Kidney epithelial cell (primary cell): ENCODE results near the gene DBP. TPM values are rescaled to one million over a fixed set of nuclear protein-coding genes. Genes with fewer than 3 reads are reported as not detected.

Source experiments
- DNase-seq: peaks from one replicate; pipeline ENCODE4 v3.0.0-alpha.2; 2010; ENCODE audit warnings: low read depth
- H3K27me3 ChIP-seq: 2 replicates; pipeline ENCODE4 v1.6.0; 2011; ENCODE audit warnings: low read length; ENCODE audit not compliant: control insufficient read depth, insufficient read depth
- H3K36me3 ChIP-seq: 2 replicates; pipeline ENCODE4 v1.5.1; 2011; ENCODE audit warnings: low read length; ENCODE audit not compliant: control insufficient read depth, insufficient read depth
- H3K4me3 ChIP-seq: 2 replicates; pipeline ENCODE4 v1.5.1; 2011; ENCODE audit warnings: low read depth, mild to moderate bottlenecking, control low read depth, low read length
- CTCF ChIP-seq: IDR thresholded peaks from 2 replicates; pipeline ENCODE4 v1.5.1; 2011; ENCODE audit warnings: mild to moderate bottlenecking, moderate library complexity, low read length, control low read depth, inconsistent platforms; ENCODE audit not compliant: insufficient read depth, poor library complexity, severe bottlenecking
- total RNA-seq: library from RNA; depleted of rRNA; stranded (reverse); fragments of >200 nt; gene quantifications from 2 replicates; pipeline ENCODE4 v1.2.3, GENCODE V29; 2015

DBP gene
- total RNA-seq, 1 donor from 2014 or later: 1.6 TPM

GRCh38 chr19:48613852-48614435 lies 23.2 kb downstream of the DBP start:
- Histone ChIP-seq H3K4me3 (no peak overlapping the region), H3K27me3 (no peaks in the 10 kb centered on the region)
- TF ChIP-seq CTCF: no peak

GRCh38 chr19:48613024-48613851 lies 23.9 kb downstream of the DBP start:
- TF ChIP-seq CTCF: no peak

More at GRCh38 chr19:48613852-48614435, 23.2 kb downstream of the DBP start:
- no peak for DNase-seq
- H3K36me3 ChIP-seq: peaks cover 5% of the 10 kb centered on the region

DNA sequence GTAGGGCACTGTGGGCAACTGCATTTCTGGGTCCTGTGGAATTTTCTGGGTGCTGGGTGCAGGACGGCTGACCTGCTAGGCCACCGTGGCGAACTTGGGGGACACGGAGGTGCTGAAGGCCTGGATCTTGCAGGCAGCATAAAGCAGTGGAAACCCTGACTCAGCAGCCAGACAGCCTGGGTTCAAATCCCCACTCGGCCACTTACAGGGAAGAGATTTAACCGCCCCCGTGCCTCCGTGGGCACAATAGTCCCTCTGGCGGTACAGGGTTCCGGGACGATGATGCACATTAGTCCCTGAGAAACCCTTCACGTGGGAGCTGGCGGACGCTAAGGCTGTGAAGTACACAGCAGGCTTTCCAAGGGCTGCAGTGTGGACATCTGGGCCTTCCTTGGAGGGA lies 25.3 kb downstream of the DBP start:
- DNase-seq: no peak
- no peak for TF ChIP-seq CTCF
- no peak overlapping the region for H3K4me3 ChIP-seq
- peaks cover 2% of the 10 kb centered on the region for H3K36me3 ChIP-seq
- H3K27me3 ChIP-seq: no peaks in the 10 kb centered on the region

More at GRCh38 chr19:48613024-48613851, 23.9 kb downstream of the DBP start:
- Histone ChIP-seq H3K36me3 (peaks cover 5% of the 10 kb centered on the region), H3K4me3 (no peak overlapping the region), H3K27me3 (no peaks in the 10 kb centered on the region)
- no peak for DNase-seq

- no peaks in the 10 kb centered on the region for H3K36me3 ChIP-seq
- DNase-seq: no peak
- no peak for TF ChIP-seq CTCF
- H3K4me3 ChIP-seq: no peak overlapping the region
- H3K27me3 ChIP-seq: no peaks in the 10 kb centered on the region
Observed at GRCh38 chr19:48609571-48610108, 27.5 kb downstream of the DBP start.

DNA sequence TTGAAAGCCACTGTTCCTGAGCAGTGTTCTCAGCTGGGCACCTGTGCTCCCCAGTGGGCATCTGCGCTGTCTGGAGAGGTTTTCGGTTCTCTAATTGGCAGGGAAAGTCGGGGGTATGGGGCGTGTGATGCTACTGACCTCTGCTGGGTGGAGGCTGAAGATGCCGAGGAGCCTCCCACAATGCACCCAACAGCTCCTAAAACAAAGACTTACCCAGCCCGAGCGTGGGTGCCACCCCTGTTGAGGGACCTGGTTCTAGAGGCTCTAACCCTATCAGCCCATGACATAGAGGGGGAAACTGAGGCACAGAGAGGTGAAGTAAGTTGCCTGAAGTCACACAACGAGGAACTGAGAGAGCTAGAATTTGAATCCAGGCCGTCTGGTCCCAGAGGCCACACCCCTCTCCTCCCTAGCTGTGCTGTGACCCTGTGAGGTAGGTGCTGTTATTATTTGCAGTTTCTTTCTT lies 28.3 kb downstream of the DBP start:
- H3K27me3 ChIP-seq: no peaks in the 10 kb centered on the region
- no peak overlapping the region for H3K4me3 ChIP-seq
- TF ChIP-seq CTCF: peak; percentile 59
- no peak for DNase-seq
- H3K36me3 ChIP-seq: no peaks in the 10 kb centered on the region
